H9 (cell line): ENCODE data around the gene ANKRD23. TPM values are rescaled to one million over a fixed set of nuclear protein-coding genes. Genes with fewer than 3 reads are reported as not detected.
A peak's percentile ranks its signal among the peaks of the same experiment; 100 is the strongest.

Experiments
- DNase-seq: peaks from one replicate; pipeline ENCODE4 v3.0.0-alpha.2; 2017
- H2AFZ ChIP-seq: one replicate; pipeline ENCODE4 v1.6.1; 2013; ENCODE audit warnings: mild to moderate bottlenecking, low read length, control low read depth, moderate library complexity
- H2AK5ac ChIP-seq: 2 replicates; pipeline ENCODE4 v1.6.1; 2013; ENCODE audit warnings: low read length, control low read depth, mixed read lengths; ENCODE audit not compliant: insufficient read length
- H2BK120ac ChIP-seq: one replicate; pipeline ENCODE4 v1.6.1; 2013; ENCODE audit warnings: low read depth, mild to moderate bottlenecking, low read length, control low read depth, inconsistent platforms; ENCODE audit not compliant: poor library complexity, severe bottlenecking
- H2BK12ac ChIP-seq: 2 replicates; pipeline ENCODE4 v1.6.1; 2013; ENCODE audit warnings: low read length, control low read depth, mixed read lengths, low read depth; ENCODE audit not compliant: insufficient read length
- H2BK15ac ChIP-seq: 2 replicates; pipeline ENCODE4 v1.6.1; 2013; ENCODE audit warnings: low read depth, low read length, control low read depth
- H2BK20ac ChIP-seq: one replicate; pipeline ENCODE4 v1.6.1; 2013; ENCODE audit warnings: low read depth, mild to moderate bottlenecking, low read length, control low read depth, inconsistent platforms; ENCODE audit not compliant: poor library complexity, severe bottlenecking
- H2BK5ac ChIP-seq: 2 replicates; pipeline ENCODE4 v1.6.1; 2013; ENCODE audit warnings: low read length, control low read depth, mixed read lengths; ENCODE audit not compliant: insufficient read length
- H3K14ac ChIP-seq: 2 replicates; pipeline ENCODE4 v1.6.1; 2013; ENCODE audit warnings: low read length, control low read depth; ENCODE audit not compliant: insufficient read depth
- H3K18ac ChIP-seq: 2 replicates; pipeline ENCODE4 v1.6.1; 2013; ENCODE audit warnings: low read depth, mild to moderate bottlenecking, mixed read lengths, low read length, control low read depth; ENCODE audit not compliant: insufficient read length
- H3K23ac ChIP-seq: 2 replicates; pipeline ENCODE4 v1.6.1; 2013; ENCODE audit warnings: low read length, control low read depth, mixed read lengths, low read depth; ENCODE audit not compliant: insufficient read length
- H3K23me2 ChIP-seq: 2 replicates; pipeline ENCODE4 v1.6.1; 2013; ENCODE audit warnings: low read depth, mild to moderate bottlenecking, mixed read lengths, low read length, control low read depth; ENCODE audit not compliant: insufficient read length, poor library complexity, severe bottlenecking
- H3K27ac ChIP-seq: 2 replicates; pipeline ENCODE4 v1.5.1; 2013; ENCODE audit warnings: low read length, control low read depth, mixed read lengths, low read depth; ENCODE audit not compliant: insufficient read length
- H3K27me3 ChIP-seq: 2 replicates; pipeline ENCODE4 v1.6.1; 2013; ENCODE audit warnings: low read length, control low read depth, inconsistent platforms; ENCODE audit not compliant: insufficient read depth
- H3K4ac ChIP-seq: 2 replicates; pipeline ENCODE4 v1.6.1; 2013; ENCODE audit warnings: low read depth, mild to moderate bottlenecking, control low read depth, inconsistent platforms, low read length, moderate library complexity
- H3K4me1 ChIP-seq: 2 replicates; pipeline ENCODE4 v1.6.1; 2013; ENCODE audit warnings: low read length, control low read depth, inconsistent platforms; ENCODE audit not compliant: insufficient read depth
- H3K4me2 ChIP-seq: 2 replicates; pipeline ENCODE4 v1.6.1; 2013; ENCODE audit warnings: low read length, control low read depth, mixed read lengths; ENCODE audit not compliant: insufficient read length, insufficient read depth
- H3K56ac ChIP-seq: 2 replicates; pipeline ENCODE4 v1.6.1; 2013; ENCODE audit warnings: low read depth, mild to moderate bottlenecking, mixed read lengths, low read length, control low read depth; ENCODE audit not compliant: insufficient read length
- H3K79me1 ChIP-seq: 2 replicates; pipeline ENCODE4 v1.6.1; 2013; ENCODE audit warnings: low read depth, mild to moderate bottlenecking, moderate library complexity, low read length, control low read depth, inconsistent platforms; ENCODE audit not compliant: insufficient read depth, poor library complexity, severe bottlenecking
- H3K79me2 ChIP-seq: 2 replicates; pipeline ENCODE4 v1.6.1; 2013; ENCODE audit warnings: low read length, control low read depth, inconsistent platforms; ENCODE audit not compliant: insufficient read depth
- H3K9ac ChIP-seq: 2 replicates; pipeline ENCODE4 v1.6.1; 2013; ENCODE audit warnings: low read length, control low read depth, mixed read lengths; ENCODE audit not compliant: insufficient read length; ENCODE audit errors: extremely low read depth
- H3K9me3 ChIP-seq: one replicate; pipeline ENCODE4 v1.6.1; 2013; ENCODE audit warnings: low read depth, low read length, inconsistent platforms; ENCODE audit not compliant: control insufficient read depth
- H3T11ph ChIP-seq: one replicate; pipeline ENCODE4 v1.6.1; 2013; ENCODE audit warnings: mild to moderate bottlenecking, low read length, control low read depth, inconsistent platforms
- H4K20me1 ChIP-seq: one replicate; pipeline ENCODE4 v1.6.1; 2013; ENCODE audit not compliant: control insufficient read depth, insufficient read length, insufficient read depth
- H4K5ac ChIP-seq: 2 replicates; pipeline ENCODE4 v1.6.1; 2013; ENCODE audit warnings: low read depth, mild to moderate bottlenecking, mixed read lengths, low read length, control low read depth; ENCODE audit not compliant: insufficient read length
- H4K8ac ChIP-seq: replicated peaks from 2 replicates; pipeline ENCODE4 v1.6.1; 2013; ENCODE audit warnings: low read length, control low read depth, mixed read lengths, low read depth; ENCODE audit not compliant: insufficient read length
- H4K91ac ChIP-seq: 2 replicates; pipeline ENCODE4 v1.6.1; 2013; ENCODE audit warnings: low read depth, mild to moderate bottlenecking, moderate library complexity, mixed read lengths, low read length, control low read depth; ENCODE audit not compliant: insufficient read length
- H3K27ac Mint-ChIP-seq, 3 experiments: 2 replicates in 2 of 3; 3 replicates in 1 of 3; pipeline ENCODE4 v1.8.0; 2020 to 2021; ENCODE audit warnings: mixed read lengths in 3 of 3, mild to moderate bottlenecking in 1 of 3, moderate library complexity in 1 of 3
- H3K27me3 Mint-ChIP-seq: 2 replicates; pipeline ENCODE4 v1.8.0; 2021; ENCODE audit warnings: low read depth, mild to moderate bottlenecking, moderate library complexity, mixed read lengths
- H3K36me3 Mint-ChIP-seq, 3 experiments: 2 replicates in 2 of 3; 3 replicates in 1 of 3; pipeline ENCODE4 v1.8.0; 2020 to 2021; ENCODE audit warnings: low read depth in 3 of 3, mixed read lengths in 3 of 3; ENCODE audit not compliant: insufficient read depth in 1 of 3
- H3K4me1 Mint-ChIP-seq, 2 experiments: 2 replicates each; pipeline ENCODE4 v1.8.0; 2020; ENCODE audit warnings: mixed read lengths in 2 of 2
- H3K4me3 Mint-ChIP-seq, 2 experiments: 2 replicates in 1 of 2; 3 replicates in 1 of 2; pipeline ENCODE4 v1.8.0; 2020 to 2021; ENCODE audit warnings: mild to moderate bottlenecking in 2 of 2, mixed read lengths in 2 of 2, moderate library complexity in 1 of 2
- H3K9me3 Mint-ChIP-seq, 2 experiments: 2 replicates in 1 of 2; 3 replicates in 1 of 2; pipeline ENCODE4 v1.8.0; 2020; ENCODE audit warnings: mild to moderate bottlenecking in 2 of 2, mixed read lengths in 2 of 2, moderate library complexity in 1 of 2
- WGBS: extraction: QIAGEN DNeasy Blood & Tissue Kit; methylation state at CpG from one replicate; pipeline ENCODE4 v1.1.7; 2013; ENCODE audit warnings: missing lambda C conversion rate, low lambda C conversion rate, mixed read lengths; ENCODE audit not compliant: insufficient read length; ENCODE audit errors: extremely low coverage; 5-methylcytosine and 5-hydroxymethylcytosine counted together
- total RNA-seq: library from RNA; stranded (reverse); gene quantifications from 2 replicates; pipeline ENCODE4 v1.2.1, GENCODE V29; 2021
- TF ChIP-seq, protein P1 (sequence below): fragments of 200-600 bp; sonication (generic); conservative IDR thresholded peaks from 3 replicates; pipeline ENCODE4 v1.8.0; 2021; ENCODE audit warnings: antibody characterized with exemption, mild to moderate bottlenecking

Gene ANKRD23
- total RNA-seq, 1 experiment from 2014 or later: 2.4 TPM

DNA sequence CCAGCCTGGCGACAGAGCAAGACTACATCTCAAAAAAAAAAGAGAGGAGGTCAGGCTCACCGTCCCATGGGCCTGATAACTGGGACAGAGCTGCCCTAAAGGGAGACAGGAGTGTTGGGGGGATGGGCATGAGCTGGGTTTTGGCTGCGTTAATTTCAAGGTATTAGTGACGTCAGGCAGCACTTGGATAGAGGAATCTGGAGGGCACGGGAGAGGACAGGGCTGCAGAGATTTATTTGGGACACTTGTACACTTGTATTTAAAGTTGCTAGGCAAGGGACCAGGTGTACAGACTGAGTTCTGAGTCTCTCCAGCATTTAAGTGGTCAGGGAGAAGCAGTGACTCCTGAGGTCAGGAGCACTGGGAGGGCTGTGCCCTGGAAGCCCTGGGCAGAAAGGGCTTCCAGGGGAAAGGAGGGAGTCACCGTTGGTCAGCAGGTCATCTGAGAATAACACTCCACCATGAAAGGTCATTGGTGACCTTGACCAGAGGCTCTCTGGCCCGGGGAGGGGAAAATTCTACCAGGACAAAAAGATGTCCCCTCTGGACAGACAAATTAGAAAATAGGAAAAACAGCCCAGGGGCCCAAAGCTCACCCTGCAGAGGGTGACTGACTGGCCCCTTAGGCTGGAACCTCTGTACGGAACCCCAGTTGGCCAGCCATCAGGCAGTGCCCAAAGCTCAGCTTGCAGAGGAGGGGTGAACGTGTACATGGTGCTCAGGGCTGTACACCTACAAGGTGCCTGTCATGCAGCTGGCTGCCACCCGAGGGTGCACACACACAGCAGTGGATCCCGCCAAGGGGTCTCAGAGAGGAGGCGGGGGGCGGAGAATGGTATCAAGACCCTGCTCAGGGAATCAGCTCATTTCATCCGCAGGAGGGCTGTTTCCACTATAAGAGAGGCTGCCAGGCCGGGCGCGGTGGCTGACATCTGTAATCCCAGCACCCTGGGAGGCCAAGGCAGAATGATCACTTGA lies 50.8 kb downstream of the ANKRD23 start:
- no peak overlapping the region for H3K18ac ChIP-seq
- H3T11ph ChIP-seq: no peak overlapping the region
- H3K27ac ChIP-seq: no peak overlapping the region
- H4K8ac ChIP-seq: no peak overlapping the region
- H3K9me3 ChIP-seq: no peaks in the 10 kb centered on the region
- H3K79me2 ChIP-seq: no peaks in the 10 kb centered on the region
- no peak overlapping the region for H4K5ac ChIP-seq
- no peak overlapping the region for H2BK20ac ChIP-seq
- no peak overlapping the region for H3K14ac ChIP-seq
- no peak overlapping the region for H3K56ac ChIP-seq
- no peaks in the 10 kb centered on the region for H3K27me3 Mint-ChIP-seq
- H3K4me1 Mint-ChIP-seq: peaks cover 7 to 13% of the 10 kb centered on the region in 2 experiments
- H3K4me2 ChIP-seq: no peak overlapping the region
- no peak for DNase-seq
- no peaks in the 10 kb centered on the region for H3K79me1 ChIP-seq
- no peaks in the 10 kb centered on the region for H3K4me1 ChIP-seq
- no peaks in the 10 kb centered on the region; a peak in 2 of 7 replicates for H3K36me3 Mint-ChIP-seq
- peak overlapping the region; percentile 10 to 51 (median 26); a peak in 3 of 7 replicates for H3K27ac Mint-ChIP-seq
- no peak overlapping the region for H2AFZ ChIP-seq
- no peak overlapping the region for H4K91ac ChIP-seq
- H3K27me3 ChIP-seq: no peaks in the 10 kb centered on the region
- H2AK5ac ChIP-seq: no peak overlapping the region
- no peaks in the 10 kb centered on the region for H3K23me2 ChIP-seq
- H3K23ac ChIP-seq: no peak overlapping the region
- H3K9me3 Mint-ChIP-seq: no peaks in the 10 kb centered on the region
- H2BK120ac ChIP-seq: no peak overlapping the region
- TF ChIP-seq, protein P1, sequence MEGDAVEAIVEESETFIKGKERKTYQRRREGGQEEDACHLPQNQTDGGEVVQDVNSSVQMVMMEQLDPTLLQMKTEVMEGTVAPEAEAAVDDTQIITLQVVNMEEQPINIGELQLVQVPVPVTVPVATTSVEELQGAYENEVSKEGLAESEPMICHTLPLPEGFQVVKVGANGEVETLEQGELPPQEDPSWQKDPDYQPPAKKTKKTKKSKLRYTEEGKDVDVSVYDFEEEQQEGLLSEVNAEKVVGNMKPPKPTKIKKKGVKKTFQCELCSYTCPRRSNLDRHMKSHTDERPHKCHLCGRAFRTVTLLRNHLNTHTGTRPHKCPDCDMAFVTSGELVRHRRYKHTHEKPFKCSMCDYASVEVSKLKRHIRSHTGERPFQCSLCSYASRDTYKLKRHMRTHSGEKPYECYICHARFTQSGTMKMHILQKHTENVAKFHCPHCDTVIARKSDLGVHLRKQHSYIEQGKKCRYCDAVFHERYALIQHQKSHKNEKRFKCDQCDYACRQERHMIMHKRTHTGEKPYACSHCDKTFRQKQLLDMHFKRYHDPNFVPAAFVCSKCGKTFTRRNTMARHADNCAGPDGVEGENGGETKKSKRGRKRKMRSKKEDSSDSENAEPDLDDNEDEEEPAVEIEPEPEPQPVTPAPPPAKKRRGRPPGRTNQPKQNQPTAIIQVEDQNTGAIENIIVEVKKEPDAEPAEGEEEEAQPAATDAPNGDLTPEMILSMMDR: no peak
- no peaks in the 10 kb centered on the region for H4K20me1 ChIP-seq
- no peak overlapping the region for H2BK15ac ChIP-seq
- H3K9ac ChIP-seq: no peak overlapping the region
- H2BK5ac ChIP-seq: no peak overlapping the region
- H2BK12ac ChIP-seq: no peak overlapping the region
- H3K4me3 Mint-ChIP-seq: no peak overlapping the region
- no CpG with 5 or more reads among the region's 17 CpGs for WGBS
- H3K4ac ChIP-seq: no peak overlapping the region
